Common myeloid progenitor, CD34-positive (primary cell): ENCODE results near the gene PRDM8.

Source experiments
- CTCF ChIA-PET: fragments of 350-600 bp; sonication (Branson Sonifier 250); formaldehyde crosslinking; loops from one replicate; lab custom pipeline; 2021; ENCODE audit warnings: antibody characterized with exemption; lab: Charles Lee
- POLR2A ChIA-PET: fragments of 350-600 bp; sonication (Branson Sonifier 250); formaldehyde crosslinking; loops from one replicate; lab custom pipeline; 2021; ENCODE audit warnings: antibody characterized with exemption; lab: Charles Lee
- DNase-seq, 3 donors: peaks; one replicate each; pipeline versions ENCODE4 v3.0.0 to v3.0.0-alpha.2; 2013
- H3K27ac ChIP-seq, 2 experiments: 1 replicate in 1 of 2; 2 replicates in 1 of 2; pipeline ENCODE4 v1.7.0; 2013; ENCODE audit warnings: inconsistent platforms in 2 of 2, low read length in 2 of 2, mild to moderate bottlenecking in 2 of 2, low read depth in 1 of 2, moderate library complexity in 1 of 2; ENCODE audit not compliant: severe bottlenecking in 2 of 2, insufficient read depth in 1 of 2, poor library complexity in 1 of 2
- H3K27me3 ChIP-seq, 5 experiments: replicated peaks in 2 of 5; 1 replicate in 3 of 5; 2 replicates in 2 of 5; pipeline versions ENCODE4 v1.6.1 to v1.7.0; 2013; ENCODE audit warnings: low read length in 4 of 5, mild to moderate bottlenecking in 2 of 5, moderate library complexity in 2 of 5, inconsistent platforms in 1 of 5; ENCODE audit not compliant: insufficient read depth in 5 of 5, control insufficient read depth in 4 of 5
- H3K36me3 ChIP-seq, 4 experiments: 1 replicate in 2 of 4; 2 replicates in 2 of 4; pipeline versions ENCODE4 v1.6.1 to v1.7.0; 2013; ENCODE audit warnings: low read length in 3 of 4, control low read depth in 1 of 4, mild to moderate bottlenecking in 1 of 4; ENCODE audit not compliant: control insufficient read depth in 4 of 4, insufficient read depth in 4 of 4
- H3K4me1 ChIP-seq, 4 experiments: 1 replicate in 3 of 4; 2 replicates in 1 of 4; pipeline versions ENCODE4 v1.6.1 to v1.7.1; 2013; ENCODE audit warnings: low read length in 3 of 4, mild to moderate bottlenecking in 3 of 4, control low read depth in 1 of 4, inconsistent platforms in 1 of 4, moderate library complexity in 1 of 4; ENCODE audit not compliant: control insufficient read depth in 4 of 4, insufficient read depth in 4 of 4; ENCODE audit errors: control extremely low read depth in 1 of 4
- H3K4me3 ChIP-seq, 7 experiments: 1 replicate in 4 of 7; 2 replicates in 3 of 7; pipeline versions ENCODE4 v1.5.1 to v1.7.0; 2013; ENCODE audit warnings: mild to moderate bottlenecking in 7 of 7, low read length in 6 of 7, moderate library complexity in 6 of 7, inconsistent platforms in 2 of 7, low read depth in 2 of 7, control low read depth in 1 of 7; ENCODE audit not compliant: insufficient read depth in 4 of 7, control insufficient read depth in 1 of 7; ENCODE audit errors: extremely low read depth in 1 of 7
- H3K9me3 ChIP-seq, 5 experiments: 1 replicate in 4 of 5; 2 replicates in 1 of 5; pipeline versions ENCODE4 v1.6.1 to v1.7.1; 2013; ENCODE audit warnings: low read length in 4 of 5, mild to moderate bottlenecking in 2 of 5, inconsistent platforms in 1 of 5, low read depth in 1 of 5, moderate library complexity in 1 of 5; ENCODE audit not compliant: control insufficient read depth in 4 of 5, insufficient read depth in 2 of 5; ENCODE audit errors: control extremely low read depth in 1 of 5
- WGBS: methylation state at CpG from one replicate; pipeline ENCODE4 v1.1.5; 2013; ENCODE audit not compliant: insufficient coverage; 5-methylcytosine and 5-hydroxymethylcytosine counted together

Gene PRDM8

GRCh38 chr4:80186676-80187075 is 10.6 kb upstream of the PRDM8 start:
- H3K36me3 ChIP-seq: peaks cover 0 to 20% (median under 1%) of the 10 kb centered on the region in 4 experiments
- peaks cover 0 to 3% (median 0%) of the 10 kb centered on the region in 5 experiments for H3K27me3 ChIP-seq
- peaks cover 3 to 27% (median 22%) of the 10 kb centered on the region in 4 experiments for H3K4me1 ChIP-seq
- CTCF ChIA-PET: interaction anchor here (1.0 to 9.4 kb wide), 5 partner anchors 10 to 83 kb away, joined by 3 to 101 read pairs (median 24); partner anchors contain the start of gene PRDM8
- no peak overlapping the region for H3K4me3 ChIP-seq
- no peak overlapping the region for H3K27ac ChIP-seq
- DNase-seq: no peak
- H3K9me3 ChIP-seq: peaks cover 0 to 2% (median 0%) of the 10 kb centered on the region in 5 experiments
- POLR2A ChIA-PET: interaction anchor here (1.6 to 1.8 kb wide), 2 partner anchors 16 to 115 kb away, joined by 5 to 6 read pairs; no protein-coding TSS in a partner anchor
- 96% methylated on average over 4 of the region's 5 CpGs for WGBS

- H3K36me3 ChIP-seq: peaks cover 0 to 25% (median under 1%) of the 10 kb centered on the region in 4 experiments
- ChIA-PET POLR2A (interaction anchor here (0.7 to 1.8 kb wide), 3 partner anchors 9 to 115 kb away, joined by 3 to 6 read pairs (median 4); partner anchors contain the start of genes ANTXR2 and PRDM8), CTCF (interaction anchor here (0.8 to 9.4 kb wide), 6 partner anchors 9 to 155 kb away, joined by 3 to 101 read pairs (median 12); partner anchors contain the start of gene PRDM8)
- no peak overlapping the region for H3K4me3 ChIP-seq
- H3K4me1 ChIP-seq: peaks cover 3 to 26% (median 21%) of the 10 kb centered on the region in 4 experiments
- H3K9me3 ChIP-seq: peaks cover 0 to 2% (median 0%) of the 10 kb centered on the region in 5 experiments
- H3K27ac ChIP-seq: no peak overlapping the region
- no peak for DNase-seq
- H3K27me3 ChIP-seq: peaks cover 0 to 3% (median 2%) of the 10 kb centered on the region in 5 experiments
- WGBS: 100% methylated on average over 4 of the region's 4 CpGs
Observed at GRCh38 chr4:80187677-80188076, 9.6 kb upstream of the PRDM8 start.

GRCh38 chr4:80188457-80188800 is 8.9 kb upstream of the PRDM8 start:
- Histone ChIP-seq H3K9me3 (peaks cover 0 to 2% (median 0%) of the 10 kb centered on the region in 5 experiments), H3K27ac (no peak overlapping the region), H3K36me3 (peaks cover 0 to 30% (median under 1%) of the 10 kb centered on the region in 4 experiments), H3K27me3 (peaks cover 0 to 3% (median 2%) of the 10 kb centered on the region in 5 experiments), H3K4me3 (no peak overlapping the region), H3K4me1 (peaks cover 3 to 21% (median 19%) of the 10 kb centered on the region in 4 experiments)
- whole genome bisulfite sequencing: 99% methylated on average over 11 of the region's 11 CpGs
- no peak for DNase-seq
- ChIA-PET POLR2A (interaction anchor here (1.7 kb wide), 1 partner anchor 9 kb away, joined by 4 read pairs; the partner anchor contains the start of gene PRDM8), CTCF (interaction anchor here (1.0 to 9.4 kb wide), 7 partner anchors 8 to 153 kb away, joined by 3 to 101 read pairs (median 4); partner anchors contain the start of gene PRDM8)

- Histone ChIP-seq H3K36me3 (peaks cover 0 to 31% (median 2%) of the 10 kb centered on the region in 4 experiments), H3K27me3 (peaks cover 0 to 3% (median 2%) of the 10 kb centered on the region in 5 experiments), H3K27ac (no peak overlapping the region), H3K4me3 (no peak overlapping the region), H3K4me1 (peaks cover 3 to 20% (median 17%) of the 10 kb centered on the region in 4 experiments), H3K9me3 (peaks cover 0 to 2% (median 0%) of the 10 kb centered on the region in 5 experiments)
- DNase-seq: no peak
- 87% methylated on average over 33 of the region's 43 CpGs for WGBS
- ChIA-PET CTCF (interaction anchor here (1.0 to 8.1 kb wide), 5 partner anchors 7 to 154 kb away, joined by 3 to 101 read pairs (median 4); partner anchors contain the start of gene PRDM8), POLR2A (interaction anchor here (1.7 kb wide), 1 partner anchor 8 kb away, joined by 4 read pairs; the partner anchor contains the start of gene PRDM8)
Observed at GRCh38 chr4:80188801-80189458, 8.4 kb upstream of the PRDM8 start.

GRCh38 chr4:80189581-80189955 is 7.7 kb upstream of the PRDM8 start:
- ChIA-PET CTCF (interaction anchor here (1.2 kb wide), 1 partner anchor 59 kb away, joined by 3 read pairs; no protein-coding TSS in a partner anchor), POLR2A (no interaction called here)
- peaks cover 3 to 20% (median 16%) of the 10 kb centered on the region in 4 experiments for H3K4me1 ChIP-seq
- no peak overlapping the region for H3K27ac ChIP-seq
- no peak overlapping the region for H3K4me3 ChIP-seq
- peaks cover 0 to 3% (median 2%) of the 10 kb centered on the region in 5 experiments for H3K27me3 ChIP-seq
- DNase-seq: no peak
- H3K36me3 ChIP-seq: peaks cover 0 to 34% (median 2%) of the 10 kb centered on the region in 4 experiments
- 87% methylated on average over 3 of the region's 3 CpGs for WGBS
- peaks cover 0 to 2% (median 0%) of the 10 kb centered on the region in 5 experiments for H3K9me3 ChIP-seq

GRCh38 chr4:80189956-80190677 is 7.2 kb upstream of the PRDM8 start:
- Histone ChIP-seq H3K9me3 (peaks cover 0 to 2% (median 0%) of the 10 kb centered on the region in 5 experiments), H3K4me3 (no peak overlapping the region), H3K27me3 (peaks cover 0 to 3% (median 2%) of the 10 kb centered on the region in 5 experiments), H3K36me3 (peaks cover 0 to 34% (median 2%) of the 10 kb centered on the region in 4 experiments), H3K27ac (no peak overlapping the region), H3K4me1 (peaks cover 1 to 15% (median 12%) of the 10 kb centered on the region in 4 experiments)
- POLR2A ChIA-PET: interaction anchor here (0.9 kb wide), 1 partner anchor 9 kb away, joined by 3 read pairs; no protein-coding TSS in a partner anchor
- DNase-seq: no peak
- WGBS: 87% methylated on average over 35 of the region's 36 CpGs
- CTCF ChIA-PET: interaction anchor here (0.8 to 1.2 kb wide), 2 partner anchors 12 to 60 kb away, joined by 3 read pairs; no protein-coding TSS in a partner anchor
